MCF 10A (cell line): ENCODE results near the gene APBB2. TPM values are rescaled to one million over a fixed set of nuclear protein-coding genes. Genes with fewer than 3 reads are reported as not detected.

ENCODE experiments used
- BruUV-seq: library from RNA; stranded (reverse); fragments of 400-500 nt; replicated peaks from 2 replicates; lab custom pipeline; 2021; lab: Mats Ljungman, UMichigan
- CTCF ChIA-PET: fragments of 300-600 bp; sonication (Branson Sonifier 250); formaldehyde crosslinking; extraction: SDS; loops from one replicate; lab custom pipeline; 2021; ENCODE audit warnings: antibody characterized with exemption, inconsistent platforms; lab: Yijun Ruan, JAX
- POLR2A ChIA-PET: fragments of 300-600, 350-650 bp; sonication (Branson Sonifier 250); formaldehyde crosslinking; extraction: SDS; loops from one replicate; lab custom pipeline; 2020; ENCODE audit warnings: antibody characterized with exemption, inconsistent platforms; lab: Yijun Ruan, JAX
- DNase-seq: peaks from one replicate; pipeline ENCODE4 v3.0.0-alpha.2; 2018; ENCODE audit not compliant: unreplicated experiment
- H3K27ac Mint-ChIP-seq: one replicate; pipeline ENCODE4 v1.8.0; 2022; ENCODE audit warnings: mild to moderate bottlenecking, low read depth, mixed read lengths; ENCODE audit not compliant: unreplicated experiment
- H3K27me3 Mint-ChIP-seq: one replicate; pipeline ENCODE4 v1.8.0; 2022; ENCODE audit warnings: mixed read lengths; ENCODE audit not compliant: insufficient read depth, unreplicated experiment
- H3K36me3 Mint-ChIP-seq: one replicate; pipeline ENCODE4 v1.8.0; 2022; ENCODE audit warnings: mild to moderate bottlenecking, moderate library complexity, mixed read lengths; ENCODE audit not compliant: insufficient read depth, unreplicated experiment
- H3K4me1 Mint-ChIP-seq: one replicate; pipeline ENCODE4 v1.8.0; 2022; ENCODE audit warnings: mixed read lengths; ENCODE audit not compliant: insufficient read depth, unreplicated experiment
- H3K4me3 Mint-ChIP-seq: one replicate; pipeline ENCODE4 v1.8.0; 2022; ENCODE audit warnings: mild to moderate bottlenecking, moderate library complexity, mixed read lengths; ENCODE audit not compliant: unreplicated experiment
- H3K9me3 Mint-ChIP-seq: one replicate; pipeline ENCODE4 v1.8.0; 2022; ENCODE audit warnings: mixed read lengths; ENCODE audit not compliant: unreplicated experiment
- CTCF ChIP-seq: fragments of 200-600 bp; IDR thresholded peaks from one replicate; pipeline ENCODE4 v1.8.0; 2022; ENCODE audit warnings: antibody characterized with exemption, mild to moderate bottlenecking; ENCODE audit not compliant: unreplicated experiment
- intact Hi-C: fragments of 100-400 bp; cut with micrococcal nuclease; formaldehyde crosslinking; loops from 2 replicates; pipeline ENCODE4 v1.14.1; 2022
- total RNA-seq: library from RNA; stranded (reverse); gene quantifications from 2 replicates; pipeline ENCODE4 v1.2.3, GENCODE V29; 2022

APBB2 gene
- total RNA-seq, 1 experiment from 2014 or later = 201 TPM

- Mint-ChIP-seq H3K27ac (peak overlapping the region; percentile 83), H3K9me3 (peaks cover 6% of the 10 kb centered on the region), H3K27me3 (no peaks in the 10 kb centered on the region), H3K36me3 (peaks cover 43% of the 10 kb centered on the region), H3K4me3 (no peak overlapping the region), H3K4me1 (peaks cover 46% of the 10 kb centered on the region)
- no TSS peak for BruUV-seq
- intact Hi-C loops = no loop called here
- no peak for DNase-seq
- ChIA-PET POLR2A (interaction anchor here (0.6 to 9.3 kb wide), 11 partner anchors 10 to 1404 kb away, joined by 3 to 156 read pairs (median 3); partner anchors contain the start of gene APBB2), CTCF (interaction anchor here (0.5 to 4.0 kb wide), 5 partner anchors 7 to 224 kb away, joined by 3 to 18 read pairs (median 3); no protein-coding TSS in a partner anchor)
- no peak for TF ChIP-seq CTCF
Observed at GRCh38 chr4:41172786-41173185, 41.6 kb downstream of the APBB2 start.

GRCh38 chr4:41169256-41169800, 45.0 kb downstream of the APBB2 start:
- ChIA-PET POLR2A (interaction anchor here (0.6 to 9.3 kb wide), 4 partner anchors 9 to 74 kb away, joined by 3 to 156 read pairs (median 6); no protein-coding TSS in a partner anchor), CTCF (interaction anchor here (0.6 kb wide), 1 partner anchor 11 kb away, joined by 3 read pairs; no protein-coding TSS in a partner anchor)
- no peak for TF ChIP-seq CTCF
- Mint-ChIP-seq H3K4me3 (no peak overlapping the region), H3K4me1 (peaks cover 32% of the 10 kb centered on the region), H3K36me3 (peaks cover 54% of the 10 kb centered on the region), H3K27me3 (no peaks in the 10 kb centered on the region), H3K27ac (peak overlapping the region; percentile 54), H3K9me3 (peaks cover 6% of the 10 kb centered on the region)
- no TSS peak for BruUV-seq
- no peak for DNase-seq
- intact Hi-C loops = no loop called here

GRCh38 chr4:41167191-41167590, 47.2 kb downstream of the APBB2 start:
- TF ChIP-seq CTCF = no peak

GRCh38 chr4:41164405-41164804, 49.9 kb downstream of the APBB2 start:
- ChIA-PET CTCF (interaction anchor here (1.2 to 2.9 kb wide), 2 partner anchors 10 to 52 kb away, joined by 3 to 18 read pairs; no protein-coding TSS in a partner anchor), POLR2A (interaction anchor here (0.6 to 11.3 kb wide), 5 partner anchors 9 to 166 kb away, joined by 3 to 156 read pairs (median 4); no protein-coding TSS in a partner anchor)
- H3K27ac Mint-ChIP-seq = no peak overlapping the region
- no peaks in the 10 kb centered on the region for H3K27me3 Mint-ChIP-seq
- H3K4me1 Mint-ChIP-seq = peaks cover 51% of the 10 kb centered on the region
- peaks cover 14% of the 10 kb centered on the region for H3K9me3 Mint-ChIP-seq
- DNase-seq = no peak
- intact Hi-C loops = no loop called here
- BruUV-seq = no TSS peak
- no peak for TF ChIP-seq CTCF
- H3K4me3 Mint-ChIP-seq = no peak overlapping the region
- peaks cover 51% of the 10 kb centered on the region for H3K36me3 Mint-ChIP-seq

More at GRCh38 chr4:41167191-41167590, 47.2 kb downstream of the APBB2 start:
- Mint-ChIP-seq H3K9me3 (peaks cover 11% of the 10 kb centered on the region), H3K36me3 (peaks cover 48% of the 10 kb centered on the region), H3K4me1 (peaks cover 39% of the 10 kb centered on the region), H3K27me3 (no peaks in the 10 kb centered on the region), H3K27ac (no peak overlapping the region), H3K4me3 (no peak overlapping the region)
- BruUV-seq = no TSS peak
- ChIA-PET POLR2A (interaction anchor here (0.6 to 1.9 kb wide), 3 partner anchors 9 to 65 kb away, joined by 3 to 11 read pairs (median 3); no protein-coding TSS in a partner anchor), CTCF (interaction anchor here (1.1 to 1.5 kb wide), 2 partner anchors 45 to 47 kb away, joined by 3 read pairs; partner anchors contain the start of gene APBB2)
- DNase-seq = no peak
- intact Hi-C loops = no loop called here
